ENCODE data around the gene DLG2.
"Not testable (repeated sequence)": the region's sequence is repeated elsewhere in the genome, so short reads cannot be mapped to it uniquely, and the experiment has no call there.

The DLG2 gene

GRCh38 chr11:85137597-85137996 is 489.5 kb downstream of the DLG2 start:
- no peak overlapping the region for H3K4me3 ChIP-seq (ENCODE audit: low read depth, low read length)

- H3K4me3 ChIP-seq (ENCODE audit: low read depth, low read length): no peak overlapping the region
Observed at GRCh38 chr11:85133636-85134035, 493.5 kb downstream of the DLG2 start.

- H3K4me3 ChIP-seq (ENCODE audit: low read depth, low read length): no peak overlapping the region
Observed at GRCh38 chr11:85132851-85133585, 494.1 kb downstream of the DLG2 start.

- no peak overlapping the region for H3K4me3 ChIP-seq (ENCODE audit: low read depth, low read length)
Observed at GRCh38 chr11:85127349-85127748, 499.8 kb downstream of the DLG2 start.

- H3K4me3 ChIP-seq (ENCODE audit: low read depth, low read length): no peak overlapping the region
Observed at GRCh38 chr11:85123752-85124231, 503.4 kb downstream of the DLG2 start.

- H3K4me3 ChIP-seq (ENCODE audit: low read depth, low read length): no peak overlapping the region
Observed at GRCh38 chr11:85118151-85118550, 509.0 kb downstream of the DLG2 start.

GRCh38 chr11:85115798-85116197 is 511.3 kb downstream of the DLG2 start:
- H3K4me3 ChIP-seq (ENCODE audit: low read depth, low read length): no peak overlapping the region

- H3K4me3 ChIP-seq (ENCODE audit: low read depth, low read length): no peak overlapping the region
Observed at GRCh38 chr11:85114786-85115185, 512.4 kb downstream of the DLG2 start.

GRCh38 chr11:85110246-85110645 is 516.9 kb downstream of the DLG2 start:
- H3K4me3 ChIP-seq (ENCODE audit: low read depth, low read length): not testable (repeated sequence)

GRCh38 chr11:85109141-85109540 is 518.0 kb downstream of the DLG2 start:
- no peak overlapping the region for H3K4me3 ChIP-seq (ENCODE audit: low read depth, low read length)

- H3K4me3 ChIP-seq (ENCODE audit: low read depth, low read length): no peak overlapping the region
Observed at GRCh38 chr11:85105868-85106267, 521.3 kb downstream of the DLG2 start.

GRCh38 chr11:85099522-85099921 is 527.6 kb downstream of the DLG2 start:
- no peak overlapping the region for H3K4me3 ChIP-seq (ENCODE audit: low read depth, low read length)

- H3K4me3 ChIP-seq (ENCODE audit: low read depth, low read length): no peak overlapping the region
Observed at GRCh38 chr11:85098996-85099395, 528.1 kb downstream of the DLG2 start.

GRCh38 chr11:85096939-85097338 is 530.2 kb downstream of the DLG2 start:
- no peak overlapping the region for H3K4me3 ChIP-seq (ENCODE audit: low read depth, low read length)

GRCh38 chr11:85095239-85095638 is 531.9 kb downstream of the DLG2 start:
- H3K4me3 ChIP-seq (ENCODE audit: low read depth, low read length): no peak overlapping the region

GRCh38 chr11:85094795-85095194 is 532.3 kb downstream of the DLG2 start:
- no peak overlapping the region for H3K4me3 ChIP-seq (ENCODE audit: low read depth, low read length)

- H3K4me3 ChIP-seq (ENCODE audit: low read depth, low read length): no peak overlapping the region
Observed at GRCh38 chr11:85089654-85090053, 537.5 kb downstream of the DLG2 start.

- H3K4me3 ChIP-seq (ENCODE audit: low read depth, low read length): no peak overlapping the region
Observed at GRCh38 chr11:85088286-85088685, 538.9 kb downstream of the DLG2 start.

GRCh38 chr11:85086504-85087284 is 540.5 kb downstream of the DLG2 start:
- no peak overlapping the region for H3K4me3 ChIP-seq (ENCODE audit: low read depth, low read length)

- no peak overlapping the region for H3K4me3 ChIP-seq (ENCODE audit: low read depth, low read length)
Observed at GRCh38 chr11:85076535-85077330, 550.4 kb downstream of the DLG2 start.

- no peak overlapping the region for H3K4me3 ChIP-seq (ENCODE audit: low read depth, low read length)
Observed at GRCh38 chr11:85062659-85063058, 564.5 kb downstream of the DLG2 start.
